Measurements from ENCODE around the gene CNOT4.

The CNOT4 gene

DNA sequence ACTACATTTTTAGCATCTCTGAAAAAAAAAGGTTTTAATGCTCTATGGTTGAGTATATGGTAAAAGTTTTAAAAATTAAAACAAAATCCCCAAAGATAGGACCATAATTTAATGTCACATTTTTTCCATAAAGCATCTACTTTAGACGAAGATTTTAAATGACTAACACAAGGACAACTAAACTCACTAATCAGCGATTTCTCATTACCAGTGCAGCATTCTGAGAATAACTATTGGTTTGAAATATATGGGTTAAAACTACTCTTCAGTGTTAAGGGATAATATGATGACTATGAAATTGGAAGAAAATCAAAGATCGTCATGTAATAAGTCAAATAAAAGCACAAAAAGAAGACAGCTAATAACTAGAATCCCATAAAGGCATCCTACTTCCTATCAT lies 118.4 kb downstream of the CNOT4 start:
- no peak for DNase-seq

DNA sequence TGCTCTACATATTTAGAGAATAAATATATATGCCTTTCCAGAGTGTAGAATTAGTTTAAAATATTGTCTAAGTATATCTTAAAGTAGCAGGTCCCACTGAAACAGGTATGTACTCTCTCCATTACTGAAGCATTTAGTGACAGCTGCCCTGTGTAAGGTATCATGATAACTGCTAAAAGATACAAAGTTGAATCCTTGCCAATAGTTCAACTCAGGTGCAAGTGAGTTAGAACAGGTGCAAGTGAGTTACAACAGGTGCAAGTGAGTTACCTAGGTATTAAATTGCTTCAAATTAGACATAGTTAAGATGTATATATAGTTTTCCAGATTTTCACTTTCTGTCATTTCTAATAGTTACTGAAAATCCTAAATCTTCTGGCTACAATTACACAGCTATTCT lies 119.1 kb downstream of the CNOT4 start:
- DNase-seq, result no peak

DNA sequence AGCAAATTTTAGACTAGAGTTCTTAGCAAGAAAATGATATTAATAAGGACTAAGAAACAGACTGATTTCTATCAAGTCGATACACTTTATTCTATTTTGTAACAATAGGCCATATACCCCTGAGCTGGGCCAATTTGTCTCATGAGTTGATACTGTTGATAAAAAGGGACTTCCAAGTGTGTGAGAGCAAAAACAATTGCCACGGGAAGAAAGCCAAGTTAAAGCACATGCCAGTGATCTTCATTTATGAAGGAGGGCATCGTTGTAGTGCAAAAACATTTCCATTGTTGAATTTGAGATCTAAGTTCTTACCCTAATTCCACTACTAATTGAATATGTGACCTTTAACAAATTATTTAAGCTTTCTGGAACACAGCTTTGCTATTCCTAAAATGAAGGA lies 119.9 kb downstream of the CNOT4 start:
- no peak for DNase-seq

DNA sequence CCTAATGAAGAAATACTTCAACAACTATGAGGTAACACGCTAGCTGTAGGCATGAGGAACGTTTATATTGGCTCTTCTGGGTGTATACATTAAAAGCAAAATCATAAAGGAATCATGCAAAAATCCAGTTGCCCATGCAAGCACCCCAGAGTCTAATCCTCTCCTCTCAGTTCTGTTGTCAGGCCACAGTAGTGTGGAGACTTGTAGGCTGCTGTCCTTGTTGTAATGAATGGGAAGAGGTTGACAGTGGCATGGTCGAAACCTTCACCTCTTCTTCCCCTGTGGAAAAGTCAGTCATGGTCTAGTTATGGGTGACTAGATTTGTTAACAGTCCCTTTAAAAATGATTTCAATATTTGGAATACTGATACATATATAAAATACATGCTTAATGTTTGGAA lies 121.3 kb downstream of the CNOT4 start:
- DNase-seq, result no peak

DNA sequence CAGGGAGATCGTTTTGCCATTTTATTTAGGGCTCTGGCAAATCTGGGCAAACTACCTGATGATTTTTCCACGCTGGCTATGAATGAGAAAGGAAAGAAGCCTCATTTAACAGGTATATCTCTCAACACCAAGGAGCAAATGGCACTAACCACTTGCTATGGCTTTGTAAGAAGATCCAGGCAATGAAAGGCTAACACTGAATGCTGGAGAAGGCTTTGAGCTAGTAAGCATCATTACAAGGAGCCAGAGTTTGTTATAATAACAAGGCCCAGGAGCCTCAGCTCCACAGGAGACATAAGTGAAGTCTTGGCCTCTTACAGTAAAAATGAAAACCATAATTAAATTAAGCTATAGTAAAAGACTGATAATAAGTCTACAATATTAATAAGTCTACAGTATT lies 123.1 kb downstream of the CNOT4 start:
- no peak for DNase-seq

DNA sequence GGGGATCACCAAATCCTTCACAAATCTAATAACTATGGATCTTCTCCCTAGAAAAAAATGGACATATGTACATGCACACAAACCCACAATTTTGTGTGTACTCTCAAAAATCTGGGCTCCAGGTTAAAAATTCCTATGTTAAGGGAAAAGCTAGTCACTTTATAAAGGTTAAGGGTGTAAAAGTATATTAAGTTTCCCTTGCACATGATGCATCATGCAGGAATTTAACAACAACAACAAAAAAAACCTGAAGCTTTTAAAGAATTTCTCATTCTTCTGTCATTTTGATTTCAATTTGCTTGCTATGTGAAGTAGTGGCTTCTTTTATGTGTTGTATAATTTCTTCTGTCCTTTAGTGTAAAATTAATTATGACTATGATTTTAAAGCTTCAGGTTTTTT lies 123.7 kb downstream of the CNOT4 start:
- DNase-seq, result no peak

DNA sequence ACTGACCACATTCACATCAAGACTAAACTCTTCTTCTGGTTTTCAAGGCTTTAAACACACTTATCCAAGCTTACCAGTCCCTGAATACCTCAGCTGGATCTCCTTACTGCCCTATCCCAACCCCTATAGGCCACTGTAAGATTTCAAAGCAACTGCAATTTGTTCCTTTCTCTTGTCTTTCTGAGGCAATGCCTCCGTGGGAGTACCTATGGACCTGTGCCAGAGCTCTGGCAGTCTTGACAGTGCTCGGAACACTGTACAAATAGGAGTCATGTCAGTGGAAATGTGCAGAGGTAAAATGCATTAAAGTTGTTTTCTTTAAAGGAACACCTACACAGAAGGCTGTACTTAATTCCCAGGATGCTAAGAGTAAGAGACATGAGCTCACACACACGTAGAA lies 124.7 kb downstream of the CNOT4 start:
- DNase-seq, result no peak

DNA sequence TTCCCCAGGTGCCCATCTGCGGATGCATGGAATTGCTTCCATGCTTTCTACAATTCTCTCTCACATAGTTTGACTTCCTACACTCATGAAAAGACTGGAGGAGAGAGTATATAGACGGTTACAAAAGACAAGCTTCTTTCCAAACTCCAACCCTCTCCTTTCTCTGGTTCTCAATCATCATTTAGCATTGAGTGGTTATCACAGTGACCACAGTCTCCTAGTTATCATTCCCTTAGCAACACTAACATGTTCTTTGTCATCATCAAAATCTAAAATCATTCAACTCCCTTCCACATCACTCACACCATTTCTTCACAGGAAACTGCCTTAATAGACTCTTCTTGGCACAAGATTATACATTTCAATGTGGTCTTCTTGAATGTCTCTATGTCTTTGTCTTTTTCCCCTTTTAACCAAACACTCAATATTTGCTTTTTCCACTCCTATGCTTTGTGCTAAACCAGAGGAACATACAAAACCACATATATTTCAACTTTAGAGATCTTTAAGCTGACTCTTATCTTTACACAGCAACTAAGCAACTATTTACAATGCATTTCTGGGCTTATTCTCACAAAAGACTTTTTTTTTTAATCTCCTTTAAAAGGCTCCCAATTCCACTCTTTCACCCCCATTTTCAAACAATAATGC lies 126.3 kb downstream of the CNOT4 start:
- DNase-seq, result no peak

DNA sequence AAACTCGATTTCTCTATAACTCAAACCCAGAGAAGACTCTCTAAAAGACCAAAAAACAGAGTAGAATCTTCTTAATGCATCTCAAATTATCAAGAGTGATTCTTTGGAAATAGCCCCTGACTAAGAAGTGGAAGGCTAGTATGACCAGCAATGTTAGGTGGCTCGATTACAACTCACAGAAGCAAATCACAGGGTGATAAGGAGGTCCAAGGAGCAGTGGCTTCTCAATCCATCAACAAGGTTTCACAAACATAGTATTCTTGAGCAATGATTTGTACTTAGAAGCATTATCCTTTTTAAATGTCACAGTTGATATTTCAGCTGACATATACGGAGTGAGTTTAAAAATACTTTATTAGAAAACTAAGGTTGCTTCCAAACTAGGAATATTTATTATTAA lies 127.7 kb downstream of the CNOT4 start:
- DNase-seq, result no peak

DNA sequence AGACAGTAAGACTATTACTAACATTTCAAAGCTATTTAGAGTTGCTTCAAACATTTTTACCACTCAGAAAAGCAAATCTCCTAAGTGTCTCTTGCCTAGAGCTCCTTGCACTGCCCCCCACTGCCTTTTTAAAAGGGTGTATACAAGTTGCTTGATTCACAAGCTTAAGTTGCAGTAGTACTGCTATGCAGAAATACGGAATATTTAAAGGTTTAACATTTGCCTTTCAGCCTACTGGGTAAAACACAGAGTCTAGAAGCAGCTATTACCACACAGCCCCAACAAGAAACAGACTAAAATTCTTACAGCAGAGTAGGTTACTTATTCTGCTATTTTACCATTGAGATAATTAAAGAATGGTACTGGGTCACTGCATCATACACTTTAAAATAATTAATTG lies 128.5 kb downstream of the CNOT4 start:
- no peak for DNase-seq

DNA sequence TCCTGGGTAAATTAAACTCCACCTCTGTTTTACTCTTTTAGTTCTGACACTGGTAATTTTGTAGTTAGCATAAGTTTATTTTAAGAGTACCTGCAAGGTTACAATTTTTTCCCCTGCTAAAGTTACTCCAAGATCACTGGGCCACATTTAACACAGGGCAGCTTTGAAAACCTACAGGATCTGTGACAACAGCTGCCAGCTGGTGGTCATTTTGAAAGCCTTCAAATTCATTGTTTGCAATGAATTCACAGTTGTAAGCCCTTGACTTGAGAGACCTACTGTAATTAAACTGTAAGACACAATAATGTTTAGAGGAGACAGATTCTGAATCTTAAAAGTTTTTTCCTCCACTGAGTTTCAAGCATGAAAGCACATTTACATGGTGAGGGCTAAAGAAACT lies 129.6 kb downstream of the CNOT4 start:
- no peak for DNase-seq

DNA sequence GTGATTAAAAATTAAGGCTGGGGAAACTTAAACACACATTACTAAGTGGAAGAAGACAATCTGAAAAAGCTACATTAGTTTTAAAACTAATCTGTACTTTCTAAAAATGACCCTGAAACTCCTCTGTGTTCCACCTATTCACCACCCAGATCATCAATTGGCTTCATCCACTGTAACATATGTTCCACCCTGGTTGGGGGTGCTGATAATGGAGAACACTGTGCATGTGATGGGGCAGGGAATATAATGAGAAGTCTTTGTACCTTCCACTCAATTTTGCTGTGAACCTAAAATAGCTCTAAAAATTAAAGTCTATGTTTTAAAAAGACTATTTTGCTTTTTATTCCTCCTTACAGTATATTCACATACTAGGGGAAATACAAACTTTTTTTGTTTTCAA lies 132.7 kb downstream of the CNOT4 start:
- no peak for DNase-seq

DNA sequence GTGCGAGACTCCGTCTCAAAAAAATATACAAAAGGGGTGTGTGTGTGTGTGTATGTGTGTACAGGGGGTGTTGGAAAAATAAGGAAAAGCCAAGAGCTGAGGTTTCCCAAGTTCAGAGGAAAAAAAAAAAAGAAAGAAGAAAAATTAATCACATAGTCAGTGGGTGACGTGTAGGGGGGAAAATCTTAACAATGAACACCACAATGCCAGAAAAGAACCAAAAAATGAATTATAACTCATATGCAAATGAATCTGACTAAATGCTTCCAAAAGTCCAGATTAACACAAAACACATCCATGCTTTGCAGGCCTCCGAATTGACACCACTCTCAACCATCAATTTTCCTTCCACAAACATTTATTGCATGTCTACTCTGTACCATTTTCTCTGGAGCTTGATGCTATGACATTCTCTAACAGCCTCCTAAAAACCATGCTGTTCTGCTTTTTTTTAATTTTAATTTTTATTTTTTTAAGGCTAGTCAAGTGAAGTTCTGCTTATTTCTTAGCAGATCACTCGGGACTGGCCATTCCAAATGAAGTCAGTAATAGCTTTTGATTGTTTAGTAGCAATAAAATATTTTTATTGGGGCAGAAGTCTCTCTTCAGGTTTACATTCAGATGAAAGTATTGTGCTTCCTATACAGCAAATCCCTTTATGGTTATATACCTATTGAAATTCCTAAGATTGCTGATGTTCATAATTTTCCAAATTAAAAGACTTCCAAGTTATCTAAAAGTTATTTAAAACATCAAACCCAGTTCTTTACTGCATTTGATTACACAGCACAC lies 133.8 kb downstream of the CNOT4 start:
- no peak for DNase-seq

DNA sequence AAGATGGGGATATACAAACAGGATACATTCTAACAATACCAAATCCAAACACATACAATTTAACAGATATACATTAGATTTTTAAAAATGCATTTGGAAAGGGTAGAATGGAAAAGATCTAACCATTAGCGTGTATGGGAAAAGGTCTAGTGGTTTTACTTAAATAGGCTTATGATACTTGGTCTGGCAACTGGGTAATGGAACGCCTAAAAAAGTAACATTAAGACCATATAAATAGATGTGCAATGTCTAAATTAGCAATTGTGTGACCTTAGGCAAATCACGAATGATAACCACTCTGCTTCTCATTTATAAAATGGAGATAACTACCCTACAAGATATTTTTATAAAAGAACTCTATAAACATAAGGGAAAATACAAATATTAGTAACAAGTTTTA lies 135.2 kb downstream of the CNOT4 start:
- no peak for DNase-seq

DNA sequence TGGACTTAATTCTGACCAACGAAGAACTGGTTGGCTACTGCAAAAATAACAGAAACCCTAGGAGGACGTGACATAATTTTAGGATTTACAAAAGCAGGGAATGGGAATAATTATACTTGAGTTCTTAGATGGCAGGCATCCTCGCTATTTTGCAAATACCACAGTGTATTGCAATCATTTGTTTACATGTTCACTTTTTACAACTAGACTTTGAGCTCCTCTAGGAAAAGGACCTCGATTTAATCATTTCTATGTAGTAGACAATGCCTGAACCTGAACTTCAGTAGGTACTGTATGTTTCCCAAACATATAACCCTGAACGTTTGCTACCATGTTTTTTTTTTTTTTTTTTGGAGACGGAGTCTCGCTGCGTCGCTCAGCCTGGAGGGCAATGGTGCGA lies 137.7 kb downstream of the CNOT4 start:
- DNase-seq, result no peak

DNA sequence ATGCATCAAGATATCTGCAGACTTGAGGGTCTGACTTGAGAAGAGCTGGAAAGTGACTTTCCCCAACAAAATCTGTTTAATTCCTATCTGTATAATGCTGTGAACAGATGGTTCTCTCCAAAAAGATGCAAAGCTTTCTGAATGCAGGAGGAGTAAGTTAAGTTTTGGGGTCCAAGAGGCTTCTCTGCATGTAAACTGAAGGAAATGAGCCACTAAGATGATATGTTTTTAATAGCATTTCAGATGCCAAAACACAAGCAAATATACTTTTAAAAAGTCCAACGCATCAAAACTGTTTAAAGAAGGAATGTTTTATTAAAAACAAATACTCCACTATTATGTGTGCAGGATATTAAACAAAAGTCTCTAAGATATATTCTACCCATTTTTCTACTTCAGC lies 139.2 kb downstream of the CNOT4 start:
- DNase-seq, result no peak

DNA sequence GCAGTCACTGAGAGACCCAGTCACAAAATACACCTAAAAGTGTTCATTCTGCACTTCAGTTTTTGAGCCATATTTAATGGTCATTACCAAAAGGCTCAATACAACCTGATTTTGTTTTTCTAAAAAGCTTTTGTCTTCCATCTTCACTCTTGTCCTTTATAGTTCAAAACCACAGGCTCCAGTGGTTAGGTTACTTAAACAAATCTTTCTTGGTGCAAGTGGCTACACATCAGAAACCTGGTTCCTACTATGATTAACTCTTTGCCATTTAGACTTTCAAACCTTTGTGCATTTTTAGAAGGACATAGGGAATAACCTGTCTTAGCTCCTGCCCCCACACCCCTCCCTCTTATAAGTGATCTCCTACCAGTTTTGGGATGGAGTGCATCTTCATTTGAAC lies 140.5 kb downstream of the CNOT4 start:
- DNase-seq, result no peak

DNA sequence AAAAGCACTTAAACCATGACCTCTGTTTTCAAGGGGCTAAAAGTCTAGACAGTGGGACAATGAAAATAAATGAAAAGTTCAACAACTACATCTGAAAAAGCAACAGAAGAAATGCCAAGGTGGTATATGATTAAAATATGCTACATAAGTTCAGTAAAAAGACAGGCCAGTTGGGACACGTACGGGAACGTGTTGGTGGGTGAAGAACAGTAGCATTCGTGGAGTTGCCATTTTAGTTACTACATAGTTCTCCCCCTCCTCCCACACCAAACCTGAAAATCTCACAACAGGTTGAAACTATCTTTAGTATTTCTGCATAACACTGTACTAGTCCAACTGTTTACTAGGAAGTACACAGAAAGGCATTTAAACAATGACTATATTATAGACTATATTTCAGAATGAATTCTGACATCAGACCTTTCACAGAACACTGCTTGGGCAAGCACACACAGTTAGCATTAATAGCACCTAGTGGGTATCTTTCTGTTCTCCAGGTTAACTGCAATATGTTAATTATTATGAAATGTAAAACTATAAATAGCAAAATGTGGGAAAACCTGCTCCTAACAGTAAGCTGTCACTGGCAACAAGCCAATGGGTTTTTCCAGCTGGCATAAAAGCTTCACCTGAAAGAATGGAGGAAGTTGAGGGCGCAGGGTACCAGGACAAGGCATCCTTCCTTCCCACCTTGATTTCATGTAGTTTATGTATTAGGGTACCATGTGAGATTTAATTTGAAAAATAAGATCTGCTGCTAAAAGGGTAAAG lies 141.3 kb downstream of the CNOT4 start:
- DNase-seq, result no peak

DNA sequence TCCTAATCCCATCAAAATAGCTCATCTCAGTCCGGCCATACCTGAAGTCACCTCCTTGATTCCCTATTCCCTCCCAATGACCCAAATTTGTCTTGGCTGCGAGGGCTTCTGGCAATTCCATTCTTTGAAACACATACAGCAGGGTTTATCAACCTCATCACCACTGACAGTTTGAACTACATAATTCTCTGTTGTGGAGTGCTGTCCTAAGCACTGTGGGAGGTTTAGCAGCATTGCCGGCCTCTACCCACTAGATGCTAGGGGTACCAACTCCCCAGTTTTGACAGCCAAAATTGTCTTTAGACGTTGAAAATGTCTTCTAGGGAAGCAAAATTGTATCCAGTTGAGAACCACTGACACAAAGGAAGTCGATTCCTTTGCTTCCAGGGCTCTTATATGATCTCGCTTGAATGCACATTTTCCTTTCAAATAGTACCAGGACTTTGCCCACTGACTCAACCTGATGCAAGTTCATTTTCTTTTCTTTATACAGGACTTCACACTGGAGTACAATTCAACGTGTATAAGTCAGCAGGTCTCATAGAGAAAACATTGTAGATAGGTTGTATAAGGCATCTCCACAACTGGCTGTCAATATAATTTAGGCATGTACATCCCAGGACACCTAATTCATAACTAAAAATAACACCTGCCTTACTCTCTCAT lies 142.9 kb downstream of the CNOT4 start:
- DNase-seq, result no peak

DNA sequence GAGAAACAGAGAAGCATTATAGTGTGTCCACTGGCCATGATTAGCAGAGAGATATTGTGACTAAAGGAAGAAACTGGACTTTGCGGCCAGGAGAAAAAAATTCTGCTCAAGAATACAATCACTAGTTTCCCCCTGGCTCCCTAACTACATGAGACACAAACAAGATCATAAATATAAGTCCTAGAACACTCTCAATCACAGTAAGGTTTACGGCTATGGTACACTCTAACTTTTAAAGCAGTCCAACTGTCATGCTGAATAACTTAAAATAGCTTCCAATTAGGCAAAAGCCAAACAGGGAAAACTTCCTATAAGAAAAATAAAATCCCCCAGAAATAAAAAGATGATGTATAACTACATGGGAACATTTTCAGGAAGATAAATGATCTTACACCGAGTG lies 144.2 kb downstream of the CNOT4 start:
- no peak for DNase-seq

DNA sequence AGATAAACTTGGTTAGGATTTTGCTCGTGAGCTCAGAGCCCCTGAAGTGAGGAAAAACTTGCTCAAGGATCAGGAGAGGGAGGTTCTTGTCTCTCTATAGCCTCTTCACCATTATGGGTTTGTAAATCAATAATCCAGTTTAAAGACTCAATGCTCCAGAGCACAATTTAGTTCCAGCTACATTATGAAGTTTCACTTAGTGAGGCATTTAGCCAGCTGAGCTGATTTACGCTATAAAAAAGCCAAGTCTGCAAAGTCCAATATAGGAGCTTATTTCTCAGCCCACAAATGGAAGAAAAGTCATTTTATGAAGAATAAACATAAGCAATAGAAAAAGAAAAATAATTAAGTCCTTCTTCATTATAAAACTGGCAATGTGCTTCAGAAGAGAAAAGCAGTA lies 145.7 kb downstream of the CNOT4 start:
- no peak for DNase-seq

DNA sequence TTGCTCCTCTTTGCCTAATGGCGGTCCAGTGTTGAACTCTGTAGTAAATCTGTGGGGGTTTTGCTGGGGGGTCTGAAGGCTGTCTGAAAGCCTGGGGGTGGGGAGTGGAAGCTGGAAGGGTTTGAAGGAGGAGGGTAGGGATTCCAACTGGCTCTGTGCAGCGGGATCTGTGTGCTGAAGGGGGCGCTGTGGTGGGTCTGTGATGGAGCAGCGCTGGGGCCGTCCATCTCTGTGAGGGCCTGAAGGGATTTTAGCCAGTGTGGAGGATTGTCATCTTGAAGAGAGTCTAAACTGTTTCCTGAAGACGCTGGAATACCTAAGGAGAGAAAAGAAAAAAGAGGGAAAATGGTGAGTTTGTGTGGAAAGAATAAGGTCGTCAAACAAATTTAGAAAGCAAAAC lies 147.0 kb downstream of the CNOT4 start:
- DNase-seq, result no peak

DNA sequence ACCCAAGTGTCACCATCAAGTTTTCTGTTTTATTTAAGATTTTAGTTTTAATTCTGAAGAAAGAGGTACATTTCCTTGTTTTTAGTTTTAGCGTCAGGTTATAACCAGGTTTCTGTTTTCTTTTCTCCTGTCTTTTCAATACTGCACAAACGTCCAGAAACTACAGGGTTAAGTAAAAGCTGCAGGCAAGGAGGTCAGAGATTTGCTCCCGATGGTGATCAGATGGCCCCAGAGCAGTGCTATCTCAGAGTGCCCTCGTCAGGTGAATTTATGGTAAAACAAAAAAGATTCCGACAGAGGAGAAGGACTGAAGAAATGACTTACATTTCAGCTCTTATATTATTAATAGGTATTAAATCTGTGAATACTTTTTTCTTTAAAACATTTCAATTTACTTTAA lies 148.1 kb downstream of the CNOT4 start:
- DNase-seq, result no peak

DNA sequence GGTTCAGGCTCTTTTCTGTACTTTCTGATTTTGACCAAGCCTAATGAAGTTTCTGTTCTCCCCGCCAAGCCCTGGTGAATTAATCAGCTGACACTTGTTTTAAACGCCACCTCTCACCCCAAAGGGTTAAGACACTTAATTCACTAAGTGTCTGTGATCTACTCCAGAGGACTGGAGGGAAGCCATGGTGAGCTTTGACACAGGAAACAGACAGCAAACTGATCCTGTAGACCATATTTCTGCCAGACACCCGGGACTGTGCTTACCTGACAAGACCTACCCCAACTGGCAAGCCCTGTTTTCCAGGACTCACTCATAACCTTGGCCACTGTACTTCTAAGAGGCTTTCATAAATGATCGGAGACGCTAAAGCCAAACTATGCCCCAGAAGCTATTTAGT lies 150.3 kb downstream of the CNOT4 start:
- no peak for DNase-seq
